IMR-90 (cell line): ENCODE data around the gene SHISA8. TPM values are rescaled to one million over a fixed set of nuclear protein-coding genes. Genes with fewer than 3 reads are reported as not detected.

Experiments
- ATAC-seq: fragments of 200-7000 bp; cut with Tn5 transposase; 2 replicates; pipeline ENCODE4 v1.9.1; 2020; ENCODE audit warnings: low read depth, mild to moderate bottlenecking, moderate library complexity
- BruUV-seq: library from RNA; stranded (reverse); fragments of 400-500 nt; replicated peaks from 2 replicates; lab custom pipeline; 2021; lab: Mats Ljungman, UMichigan
- CTCF ChIA-PET: fragments of 300-600 bp; formaldehyde crosslinking; extraction: SDS; loops from one replicate; lab custom pipeline; 2021; ENCODE audit warnings: antibody characterized with exemption; lab: Yijun Ruan, JAX
- POLR2A ChIA-PET: fragments of 300-600 bp; sonication (Branson Sonifier 250); formaldehyde crosslinking; loops from one replicate; lab custom pipeline; 2022; ENCODE audit warnings: antibody characterized with exemption; ENCODE audit not compliant: unreplicated experiment; lab: Charles Lee
- DNase-seq: peaks from one replicate; pipeline ENCODE4 v3.0.0; 2013
- H2AFZ ChIP-seq: replicated peaks from 2 replicates; pipeline ENCODE3; 2013; ENCODE audit warnings: low read length, mild to moderate bottlenecking; ENCODE audit not compliant: poor library complexity
- H2AK5ac ChIP-seq: 2 replicates; pipeline ENCODE4 v1.6.1; 2013; ENCODE audit warnings: low read depth, low read length, inconsistent platforms
- H2AK9ac ChIP-seq: replicated peaks from 2 replicates; pipeline ENCODE3; 2013; ENCODE audit warnings: mild to moderate bottlenecking, low read depth, low read length, moderate library complexity; ENCODE audit not compliant: poor library complexity
- H2BK120ac ChIP-seq: 2 replicates; pipeline ENCODE4 v1.6.1; 2013; ENCODE audit warnings: low read depth, low read length, inconsistent platforms
- H2BK15ac ChIP-seq: 3 replicates; pipeline ENCODE4 v1.6.1; 2013; ENCODE audit warnings: low read depth, low read length, inconsistent platforms
- H2BK20ac ChIP-seq: 2 replicates; pipeline ENCODE4 v1.6.1; 2013; ENCODE audit warnings: low read depth, mild to moderate bottlenecking, inconsistent platforms, low read length, moderate library complexity
- H2BK5ac ChIP-seq: 2 replicates; pipeline ENCODE4 v1.6.1; 2013; ENCODE audit warnings: mild to moderate bottlenecking, low read depth, low read length, inconsistent platforms; ENCODE audit not compliant: poor library complexity, severe bottlenecking
- H3K14ac ChIP-seq: replicated peaks from 2 replicates; pipeline ENCODE4 v1.6.1; 2013; ENCODE audit warnings: low read depth, low read length, inconsistent platforms
- H3K18ac ChIP-seq: 2 replicates; pipeline ENCODE4 v1.6.1; 2013; ENCODE audit warnings: low read depth, low read length, control low read depth
- H3K23ac ChIP-seq: 2 replicates; pipeline ENCODE4 v1.6.1; 2013; ENCODE audit warnings: low read depth, low read length, inconsistent platforms
- H3K27ac ChIP-seq: 2 replicates; pipeline ENCODE4 v1.5.1; 2013; ENCODE audit warnings: mild to moderate bottlenecking, control low read depth, low read length; ENCODE audit not compliant: insufficient read depth
- H3K27me3 ChIP-seq: 2 replicates; pipeline ENCODE4 v1.6.1; 2013; ENCODE audit warnings: low read length; ENCODE audit not compliant: control insufficient read depth, insufficient read depth
- H3K36me3 ChIP-seq: 2 replicates; pipeline ENCODE4 v1.6.1; 2013; ENCODE audit warnings: low read length, mixed read lengths; ENCODE audit not compliant: control insufficient read depth, insufficient read depth
- H3K4ac ChIP-seq: 2 replicates; pipeline ENCODE4 v1.6.1; 2013; ENCODE audit warnings: low read depth, low read length, inconsistent platforms
- H3K4me1 ChIP-seq: 2 replicates; pipeline ENCODE4 v1.6.1; 2013; ENCODE audit warnings: low read length, mixed read lengths; ENCODE audit not compliant: control insufficient read depth, insufficient read depth
- H3K4me2 ChIP-seq: 2 replicates; pipeline ENCODE4 v1.6.1; 2013; ENCODE audit warnings: low read depth, mild to moderate bottlenecking, control low read depth, low read length, moderate library complexity
- H3K4me3 ChIP-seq: 2 replicates; pipeline ENCODE4 v1.5.1; 2013; ENCODE audit warnings: low read depth, mild to moderate bottlenecking, control low read depth, low read length, moderate library complexity; ENCODE audit not compliant: insufficient read depth
- H3K56ac ChIP-seq: 2 replicates; pipeline ENCODE4 v1.6.1; 2013; ENCODE audit warnings: low read length, inconsistent platforms; ENCODE audit not compliant: insufficient read depth; ENCODE audit errors: extremely low read depth
- H3K79me1 ChIP-seq, 2 experiments: 2 replicates each; pipeline ENCODE4 v1.6.1; 2013; ENCODE audit warnings: low read length in 2 of 2, inconsistent platforms in 1 of 2, low read depth in 1 of 2
- H3K9ac ChIP-seq: 2 replicates; pipeline ENCODE4 v1.6.1; 2013; ENCODE audit warnings: low read depth, low read length, control low read depth
- H3K9me1 ChIP-seq: 2 replicates; pipeline ENCODE4 v1.6.1; 2013; ENCODE audit warnings: low read length, inconsistent platforms; ENCODE audit not compliant: insufficient read depth
- H3K9me3 ChIP-seq: 2 replicates; pipeline ENCODE4 v1.6.1; 2013; ENCODE audit warnings: low read length; ENCODE audit not compliant: control insufficient read depth, insufficient read depth
- H4K20me1 ChIP-seq: 2 replicates; pipeline ENCODE4 v1.6.1; 2013; ENCODE audit warnings: low read length, inconsistent platforms; ENCODE audit not compliant: insufficient read depth
- H4K5ac ChIP-seq: 2 replicates; pipeline ENCODE4 v1.6.1; 2013; ENCODE audit warnings: mild to moderate bottlenecking, low read depth, low read length, control low read depth
- H4K8ac ChIP-seq, 2 experiments: 2 replicates each; pipeline ENCODE4 v1.6.1; 2013; ENCODE audit warnings: low read depth in 2 of 2, low read length in 2 of 2, control low read depth in 1 of 2, inconsistent platforms in 1 of 2
- H4K91ac ChIP-seq: 2 replicates; pipeline ENCODE4 v1.6.1; 2013; ENCODE audit warnings: low read depth, low read length, inconsistent platforms; ENCODE audit not compliant: insufficient read depth
- BHLHE40 ChIP-seq: fragments of 150-350 bp; IDR thresholded peaks from 2 replicates; pipeline ENCODE4 v1.6.1; 2016; ENCODE audit warnings: mild to moderate bottlenecking, low read depth, low read length
- CEBPB ChIP-seq: IDR thresholded peaks from 2 replicates; pipeline ENCODE4 v1.6.1; 2012; ENCODE audit warnings: low read depth, low read length, improper control_type of control experiment
- CHD1 ChIP-seq: IDR thresholded peaks from 2 replicates; pipeline ENCODE4 v1.6.1; 2012; ENCODE audit warnings: low read depth, low read length, improper control_type of control experiment
- MAFK ChIP-seq: IDR thresholded peaks from 2 replicates; pipeline ENCODE4 v1.6.1; 2012; ENCODE audit warnings: low read depth, low read length, improper control_type of control experiment
- MAZ ChIP-seq: IDR thresholded peaks from 2 replicates; pipeline ENCODE4 v1.6.1; 2012; ENCODE audit warnings: low read depth, mild to moderate bottlenecking, low read length, improper control_type of control experiment, moderate library complexity, borderline replicate concordance
- MXI1 ChIP-seq: IDR thresholded peaks from 2 replicates; pipeline ENCODE4 v1.6.1; 2012; ENCODE audit warnings: low read depth, mild to moderate bottlenecking, low read length, moderate library complexity, borderline replicate concordance
- NFE2L2 ChIP-seq: fragments of 150-350 bp; IDR thresholded peaks from 2 replicates; pipeline ENCODE4 v1.6.1; 2016; ENCODE audit warnings: low read depth, mild to moderate bottlenecking, low read length
- POLR2A ChIP-seq: IDR thresholded peaks from 2 replicates; pipeline ENCODE4 v1.6.1; 2012; ENCODE audit warnings: mild to moderate bottlenecking, low read depth, low read length
- RAD21 ChIP-seq: IDR thresholded peaks from 2 replicates; pipeline ENCODE4 v1.6.1; 2012; ENCODE audit warnings: low read length, improper control_type of control experiment
- RCOR1 ChIP-seq: IDR thresholded peaks from 2 replicates; pipeline ENCODE4 v1.6.1; 2012; ENCODE audit warnings: mild to moderate bottlenecking, low read length, improper control_type of control experiment; ENCODE audit not compliant: insufficient replicate concordance
- RFX5 ChIP-seq: IDR thresholded peaks from 2 replicates; pipeline ENCODE4 v1.8.0; 2012; ENCODE audit warnings: low read depth, mild to moderate bottlenecking, low read length, moderate library complexity
- SMC3 ChIP-seq: fragments of 150-350 bp; IDR thresholded peaks from 2 replicates; pipeline ENCODE4 v1.6.1; 2016; ENCODE audit warnings: low read depth, mild to moderate bottlenecking, antibody characterized with exemption, low read length, moderate library complexity
- WGBS, 2 experiments: methylation state at CpG; one replicate each; pipeline versions ENCODE4 v1.1.5 to v1.1.7; 2013; ENCODE audit warnings: missing lambda C conversion rate in 2 of 2; ENCODE audit not compliant: insufficient read length in 1 of 2; ENCODE audit errors: extremely low coverage in 2 of 2; 5-methylcytosine and 5-hydroxymethylcytosine counted together
- dilution Hi-C: fragments of 300-500 bp; cut with HindIII; formaldehyde crosslinking; loops from one replicate; pipeline ENCODE4 v1.14.3; 2018; ENCODE audit warnings: low sequenced_read_pairs; ENCODE audit not compliant: unreplicated experiment
- in situ Hi-C: fragments of 300-500 bp; cut with MboI; formaldehyde crosslinking; loops from 3 replicates; pipeline ENCODE4 v1.14.3; 2019; ENCODE audit warnings: low sequenced_read_pairs, inconsistent platforms, mixed read lengths
- intact Hi-C: fragments of 100-400 bp; cut with micrococcal nuclease; formaldehyde crosslinking; loops from 2 replicates; pipeline ENCODE4 v1.10.0; 2022
- polyA plus RNA-seq, 3 experiments: library from polyadenylated mRNA; depleted of rRNA; stranded (reverse); fragments of >200 nt; gene quantifications; 2 replicates each; pipeline ENCODE4 v1.2.3, GENCODE V29; 2012; ENCODE audit warnings: low replicate concordance in 1 of 3
- total RNA-seq: library from RNA; depleted of rRNA; stranded (reverse); fragments of >200 nt; gene quantifications from 2 replicates; pipeline ENCODE4 v1.2.3, GENCODE V29; 2012
- TF ChIP-seq, protein P1 (sequence below): fragments of 150-350 bp; IDR thresholded peaks from 2 replicates; pipeline ENCODE4 v1.6.1; 2016; ENCODE audit warnings: low read depth, mild to moderate bottlenecking, low read length, moderate library complexity, borderline replicate concordance
- TF ChIP-seq, protein P2 (sequence below): fragments of 150-350 bp; IDR thresholded peaks from 2 replicates; pipeline ENCODE4 v1.6.1; 2017; ENCODE audit warnings: mild to moderate bottlenecking, antibody characterized with exemption, low read length, low read depth
- TF ChIP-seq, protein P3 (sequence below): conservative IDR thresholded peaks from 2 replicates; pipeline ENCODE4 v1.5.1; 2012; ENCODE audit warnings: mild to moderate bottlenecking, low read depth, low read length, improper control_type of control experiment

Gene SHISA8
- total and polyA plus RNA-seq, 2 of the 4 experiments (the other 2 are of a cell fraction): not detected

DNA sequence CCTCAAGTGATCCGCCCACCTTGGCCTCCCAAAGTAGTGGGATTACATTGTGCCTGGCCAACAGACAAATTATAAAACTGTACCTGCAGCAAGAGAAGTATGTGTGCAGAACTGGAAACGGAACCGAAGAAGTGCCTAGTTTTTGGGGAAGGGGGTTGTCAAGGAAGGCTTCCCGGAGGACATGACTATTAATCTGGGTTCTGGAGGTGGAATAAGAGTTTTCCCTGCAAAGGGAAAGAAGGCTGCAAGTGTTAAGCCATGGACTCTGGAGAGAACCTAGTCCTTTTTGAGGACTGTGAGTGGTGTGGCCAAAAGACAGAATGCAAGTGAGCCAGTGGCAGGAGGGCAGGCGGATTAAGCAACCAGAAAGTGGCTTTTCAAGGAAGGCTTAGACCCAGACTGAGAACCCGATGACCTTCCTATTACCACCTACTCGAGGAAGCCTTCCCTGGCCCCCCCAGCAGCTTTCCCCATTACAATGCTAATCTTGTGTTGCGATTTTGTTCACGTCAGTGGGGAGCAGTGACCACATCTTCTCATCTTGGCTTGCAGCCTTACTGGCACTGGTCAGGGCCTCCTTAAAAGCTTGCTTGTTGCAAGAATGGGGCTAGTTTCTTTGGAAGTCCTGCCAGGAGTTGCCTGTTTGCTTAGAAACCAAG is 48.7 kb upstream of the SHISA8 start:
- ChIA-PET POLR2A (no interaction called here), CTCF (no interaction called here)
- in situ Hi-C loops: no loop called here
- peaks cover 8% of the 10 kb centered on the region; the same call in 1 of the 2 replicates for H3K27me3 ChIP-seq
- no peaks in the 10 kb centered on the region for H3K79me1 ChIP-seq
- H3K36me3 ChIP-seq: no peaks in the 10 kb centered on the region
- DNase-seq (peak; percentile 43), ATAC-seq (no peak)
- no peak overlapping the region for H3K27ac ChIP-seq
- no peak overlapping the region for H2AK5ac ChIP-seq
- intact Hi-C loops: no loop called here
- no peak overlapping the region for H4K8ac ChIP-seq
- dilution Hi-C loops: no loop called here
- no peak overlapping the region for H2AFZ ChIP-seq
- no peak overlapping the region for H3K56ac ChIP-seq
- H3K9me1 ChIP-seq: no peaks in the 10 kb centered on the region
- no peaks in the 10 kb centered on the region for H4K20me1 ChIP-seq
- no peaks in the 10 kb centered on the region; the same call in 1 of the 2 replicates for H3K4me1 ChIP-seq
- H3K9ac ChIP-seq: no peak overlapping the region
- TF ChIP-seq POLR2A (no peak), MAZ (no peak), RFX5 (no peak), RCOR1 (no peak), MAFK (no peak), CEBPB (no peak), CHD1 (no peak), NFE2L2 (no peak), MXI1 (no peak), BHLHE40 (no peak), SMC3 (no peak), RAD21 (no peak)
- TF ChIP-seq, protein P1, sequence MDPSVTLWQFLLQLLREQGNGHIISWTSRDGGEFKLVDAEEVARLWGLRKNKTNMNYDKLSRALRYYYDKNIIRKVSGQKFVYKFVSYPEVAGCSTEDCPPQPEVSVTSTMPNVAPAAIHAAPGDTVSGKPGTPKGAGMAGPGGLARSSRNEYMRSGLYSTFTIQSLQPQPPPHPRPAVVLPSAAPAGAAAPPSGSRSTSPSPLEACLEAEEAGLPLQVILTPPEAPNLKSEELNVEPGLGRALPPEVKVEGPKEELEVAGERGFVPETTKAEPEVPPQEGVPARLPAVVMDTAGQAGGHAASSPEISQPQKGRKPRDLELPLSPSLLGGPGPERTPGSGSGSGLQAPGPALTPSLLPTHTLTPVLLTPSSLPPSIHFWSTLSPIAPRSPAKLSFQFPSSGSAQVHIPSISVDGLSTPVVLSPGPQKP: no peak
- TF ChIP-seq, protein P2, sequence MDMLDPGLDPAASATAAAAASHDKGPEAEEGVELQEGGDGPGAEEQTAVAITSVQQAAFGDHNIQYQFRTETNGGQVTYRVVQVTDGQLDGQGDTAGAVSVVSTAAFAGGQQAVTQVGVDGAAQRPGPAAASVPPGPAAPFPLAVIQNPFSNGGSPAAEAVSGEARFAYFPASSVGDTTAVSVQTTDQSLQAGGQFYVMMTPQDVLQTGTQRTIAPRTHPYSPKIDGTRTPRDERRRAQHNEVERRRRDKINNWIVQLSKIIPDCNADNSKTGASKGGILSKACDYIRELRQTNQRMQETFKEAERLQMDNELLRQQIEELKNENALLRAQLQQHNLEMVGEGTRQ: no peak
- TF ChIP-seq, protein P3, sequence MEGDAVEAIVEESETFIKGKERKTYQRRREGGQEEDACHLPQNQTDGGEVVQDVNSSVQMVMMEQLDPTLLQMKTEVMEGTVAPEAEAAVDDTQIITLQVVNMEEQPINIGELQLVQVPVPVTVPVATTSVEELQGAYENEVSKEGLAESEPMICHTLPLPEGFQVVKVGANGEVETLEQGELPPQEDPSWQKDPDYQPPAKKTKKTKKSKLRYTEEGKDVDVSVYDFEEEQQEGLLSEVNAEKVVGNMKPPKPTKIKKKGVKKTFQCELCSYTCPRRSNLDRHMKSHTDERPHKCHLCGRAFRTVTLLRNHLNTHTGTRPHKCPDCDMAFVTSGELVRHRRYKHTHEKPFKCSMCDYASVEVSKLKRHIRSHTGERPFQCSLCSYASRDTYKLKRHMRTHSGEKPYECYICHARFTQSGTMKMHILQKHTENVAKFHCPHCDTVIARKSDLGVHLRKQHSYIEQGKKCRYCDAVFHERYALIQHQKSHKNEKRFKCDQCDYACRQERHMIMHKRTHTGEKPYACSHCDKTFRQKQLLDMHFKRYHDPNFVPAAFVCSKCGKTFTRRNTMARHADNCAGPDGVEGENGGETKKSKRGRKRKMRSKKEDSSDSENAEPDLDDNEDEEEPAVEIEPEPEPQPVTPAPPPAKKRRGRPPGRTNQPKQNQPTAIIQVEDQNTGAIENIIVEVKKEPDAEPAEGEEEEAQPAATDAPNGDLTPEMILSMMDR: no peak
- no peak overlapping the region for H2BK15ac ChIP-seq
- no peak overlapping the region for H2BK5ac ChIP-seq
- 23% methylated on average over 3 of the region's 9 CpGs; no CpG with 5 or more reads in 1 of the 2 experiments for WGBS, 2 experiments
- H3K23ac ChIP-seq: no peak overlapping the region
- H2BK120ac ChIP-seq: no peak overlapping the region
- no peak overlapping the region for H3K4me2 ChIP-seq
- H4K91ac ChIP-seq: no peak overlapping the region
- BruUV-seq: no TSS peak
- H3K14ac ChIP-seq: no peak overlapping the region
- H2AK9ac ChIP-seq: no peak overlapping the region
- H3K4me3 ChIP-seq: no peak overlapping the region
- H3K18ac ChIP-seq: no peak overlapping the region
- no peak overlapping the region for H3K4ac ChIP-seq
- no peak overlapping the region for H4K5ac ChIP-seq
- no peaks in the 10 kb centered on the region for H3K9me3 ChIP-seq
- H2BK20ac ChIP-seq: no peak overlapping the region
